ENCODE measurements around the gene MCF2L2.

- TF ChIP-seq EZH2 (IDR thresholded peaks at IDR 0.05; ENCODE audit: borderline replicate concordance, low read depth, low read length, severe bottlenecking), result no peak
- TF ChIP-seq CTCF (IDR thresholded peaks at IDR 0.05; ENCODE audit: extremely low read depth in 1 of 2, insufficient read depth in 1 of 2, low read depth in 1 of 2, low read length in 2 of 2), result no peak
- TF ChIP-seq POLR2A (IDR thresholded peaks at IDR 0.05; ENCODE audit: low read depth, low read length), result no peak
- no peak for TF ChIP-seq MAX (IDR thresholded peaks at IDR 0.05; ENCODE audit: insufficient read depth, insufficient read length)
- no peak for TF ChIP-seq POLR2AphosphoS5 (IDR thresholded peaks at IDR 0.05; ENCODE audit: insufficient read depth, low read depth, low read length)
- TF ChIP-seq MYC (IDR thresholded peaks at IDR 0.05; ENCODE audit: low read depth, low read length), result no peak
- no peak for TF ChIP-seq FOS (IDR thresholded peaks at IDR 0.05; ENCODE audit: borderline replicate concordance, insufficient read depth, low read length)
- TF ChIP-seq JUN (IDR thresholded peaks at IDR 0.05; ENCODE audit: borderline replicate concordance, insufficient read depth, insufficient read length, low read depth), result no peak
Observed at GRCh38 chr3:183448369-183449128, 20.1 kb upstream of the MCF2L2 start.
